ENCODE data around the gene CNNM1.

CNNM1 gene

DNA sequence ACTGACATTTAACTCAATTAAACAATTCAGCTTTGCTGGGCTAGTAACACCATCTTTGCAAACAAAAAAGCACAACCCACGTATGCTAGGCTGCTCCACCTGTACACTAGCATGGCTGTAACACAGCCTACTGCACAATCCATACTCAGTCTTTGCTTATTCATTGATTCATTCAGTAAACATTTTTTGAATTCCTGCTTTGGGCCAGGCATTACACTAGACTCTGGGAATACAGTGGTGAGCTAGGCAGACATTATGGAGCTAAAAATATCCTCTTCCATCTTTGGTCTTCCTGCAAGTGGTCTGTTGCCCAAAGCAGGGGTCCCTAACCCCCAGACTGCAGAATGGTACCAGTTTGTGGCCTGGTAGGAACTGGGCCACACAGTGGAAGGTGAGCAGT lies 9.9 kb downstream of the CNNM1 start:
- no peak for DNase-seq

DNA sequence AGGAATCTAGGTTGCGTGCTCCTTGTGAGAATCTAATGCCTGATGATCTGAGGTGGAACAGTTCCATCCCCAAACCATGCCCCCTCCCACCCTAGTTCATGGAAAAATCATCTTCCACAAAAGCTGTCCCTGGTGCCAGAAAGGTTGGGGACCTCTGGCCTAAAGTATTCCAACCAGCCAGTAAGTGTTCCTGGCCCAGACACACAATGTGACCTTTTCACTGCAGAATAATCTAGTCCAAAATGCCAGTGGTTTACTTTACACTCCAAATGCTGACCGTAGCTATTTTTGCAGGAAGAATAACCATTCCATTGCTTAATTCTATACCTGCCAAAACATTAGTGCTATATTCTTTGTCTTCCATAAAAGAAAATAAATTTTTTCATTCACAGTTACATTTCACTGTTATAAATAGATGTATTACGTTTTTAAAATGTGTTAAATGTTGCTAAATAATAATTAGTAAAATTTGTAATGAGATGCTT lies 10.4 kb downstream of the CNNM1 start:
- DNase-seq, result no peak

DNA sequence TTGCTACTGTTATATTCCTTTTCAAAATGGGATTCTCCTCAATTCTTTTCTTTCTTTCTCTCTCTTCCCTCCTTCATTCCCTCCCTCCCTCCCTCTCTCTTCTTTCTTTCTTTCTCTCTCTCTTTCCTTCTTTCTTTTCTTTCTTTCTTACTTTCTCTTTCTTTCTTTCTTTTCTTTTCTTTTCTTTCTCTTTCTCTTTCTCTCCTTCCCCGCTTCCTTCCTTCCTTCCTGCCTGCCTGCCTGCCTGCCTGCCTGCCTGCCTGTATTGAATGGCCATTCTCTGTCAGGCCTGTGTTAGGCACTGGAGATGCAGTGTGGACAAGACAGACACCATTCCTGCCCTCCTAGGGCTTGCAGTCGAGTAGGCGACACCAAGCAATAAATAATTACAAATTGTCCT lies 11.5 kb downstream of the CNNM1 start:
- DNase-seq, result no peak

DNA sequence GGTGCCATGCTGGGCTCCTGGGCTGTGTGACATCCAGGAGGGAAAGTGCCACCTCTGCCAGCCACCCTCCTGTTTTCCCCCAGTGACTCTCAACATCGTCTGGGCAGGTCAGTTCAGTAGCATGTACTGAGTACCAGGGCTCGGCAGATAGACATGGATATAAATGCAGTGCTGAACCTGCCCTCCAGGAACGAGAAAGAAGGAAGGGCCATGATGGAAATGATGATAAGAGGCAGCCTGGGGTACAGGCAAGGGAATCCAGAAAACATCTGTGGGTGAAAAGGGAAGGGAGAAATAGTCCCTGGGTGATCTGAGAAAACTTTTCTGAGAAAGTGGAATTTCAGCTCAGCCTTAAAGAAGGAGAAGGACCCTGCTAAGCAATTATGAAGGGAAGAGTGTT lies 12.1 kb downstream of the CNNM1 start:
- no peak for DNase-seq

DNA sequence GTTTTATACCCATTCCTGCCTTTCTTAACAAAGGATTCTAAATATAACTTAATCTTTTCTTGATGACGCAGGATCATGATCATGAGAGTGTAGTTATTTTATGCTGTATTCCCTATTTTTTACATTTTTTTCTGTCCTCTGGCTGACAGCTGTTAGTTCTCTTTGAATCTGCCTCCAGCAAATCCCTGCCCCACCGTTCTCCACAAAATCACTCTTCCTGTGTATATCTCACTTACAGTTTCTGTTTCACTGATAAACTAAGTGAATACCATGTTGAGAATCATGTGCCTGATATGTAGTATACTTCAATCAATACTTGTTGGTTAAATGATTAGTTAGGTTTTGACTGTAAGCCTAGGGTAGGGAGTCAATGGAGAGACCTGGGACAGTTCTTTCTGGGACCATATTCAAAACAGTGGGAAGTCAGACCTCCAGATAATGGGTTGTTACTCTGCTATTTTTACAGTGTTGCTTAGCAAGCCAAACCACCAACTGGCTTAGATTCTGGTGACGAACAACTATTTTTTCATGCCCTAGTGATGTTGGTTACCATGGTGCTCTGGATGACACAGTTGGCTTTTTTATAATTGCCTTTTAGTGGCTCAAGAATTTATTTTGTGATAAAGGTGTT lies 12.8 kb downstream of the CNNM1 start:
- DNase-seq, result no peak

DNA sequence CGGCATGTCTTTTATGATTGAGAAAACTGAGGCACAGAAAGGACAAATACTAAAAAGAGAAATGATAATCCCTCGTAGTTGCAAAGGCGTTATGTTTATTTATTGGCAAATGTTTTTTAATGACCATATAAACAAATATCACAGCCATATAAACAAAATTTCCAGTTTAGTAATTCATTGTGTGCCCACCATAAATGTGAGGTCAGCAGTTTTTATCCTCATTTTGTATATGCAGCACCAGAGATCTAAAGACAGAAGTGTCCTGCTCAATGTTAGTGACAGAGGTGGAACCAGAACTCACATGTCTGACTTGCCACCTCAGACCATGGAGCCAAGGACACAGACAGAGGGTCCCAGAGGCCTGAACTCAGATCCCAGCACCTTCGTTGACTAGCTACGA lies 14.1 kb downstream of the CNNM1 start:
- DNase-seq, result no peak

DNA sequence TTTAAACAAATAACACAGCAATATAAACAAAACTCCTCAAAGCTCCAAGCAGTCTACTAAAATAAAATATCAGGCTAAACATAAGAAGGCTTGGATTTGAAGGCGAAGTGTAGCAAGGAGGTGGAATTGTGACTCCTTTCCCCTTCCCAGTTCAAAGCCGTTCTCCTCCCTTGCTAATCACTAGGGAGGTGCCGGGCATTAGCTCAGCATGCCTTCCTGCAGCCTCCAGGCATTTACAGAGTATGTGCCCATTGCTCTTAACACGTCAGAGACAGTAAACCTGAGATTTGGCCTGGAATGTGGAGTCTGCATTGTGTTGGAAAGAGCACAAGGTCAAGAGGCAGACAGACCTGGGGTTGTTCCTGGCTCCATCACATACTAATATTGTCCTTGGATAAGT lies 15.6 kb downstream of the CNNM1 start:
- no peak for DNase-seq

DNA sequence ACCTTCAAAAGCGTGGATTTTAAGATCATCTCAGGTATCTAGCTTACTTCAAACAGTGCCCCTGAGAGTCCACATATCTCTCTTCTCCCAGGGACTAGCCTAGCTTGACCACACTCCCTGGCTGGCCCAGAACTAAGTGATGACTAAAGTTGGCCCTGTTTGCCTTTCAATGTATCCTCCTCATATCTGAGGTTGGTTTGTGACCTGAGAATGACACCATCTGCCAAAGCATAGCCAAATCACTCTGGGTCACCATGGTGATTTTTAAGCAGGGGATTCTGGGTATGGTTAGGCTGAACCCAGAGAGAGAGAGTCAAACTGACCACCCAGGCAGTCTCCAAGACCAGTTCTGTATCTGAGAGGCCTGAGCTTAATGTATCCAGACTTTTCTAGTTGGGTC lies 16.2 kb downstream of the CNNM1 start:
- no peak for DNase-seq

DNA sequence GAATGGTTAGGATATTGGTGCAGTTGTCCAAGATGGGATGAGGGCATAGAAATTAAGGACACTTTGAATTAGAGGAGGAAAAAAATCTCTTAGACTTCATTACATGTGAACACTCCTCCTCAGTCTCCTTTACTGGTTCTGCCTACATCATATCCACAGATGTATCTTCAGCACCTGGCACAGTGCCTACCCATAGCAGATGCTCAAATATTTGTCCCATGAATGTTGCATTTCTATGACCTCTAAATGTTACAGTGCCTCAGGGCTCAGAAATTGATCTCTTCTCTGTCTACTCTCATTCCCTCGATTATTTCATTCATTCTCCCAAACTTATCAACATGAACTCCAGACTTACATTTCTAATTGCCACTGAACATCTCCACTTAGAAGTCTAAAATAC lies 17.1 kb downstream of the CNNM1 start:
- DNase-seq, result no peak

DNA sequence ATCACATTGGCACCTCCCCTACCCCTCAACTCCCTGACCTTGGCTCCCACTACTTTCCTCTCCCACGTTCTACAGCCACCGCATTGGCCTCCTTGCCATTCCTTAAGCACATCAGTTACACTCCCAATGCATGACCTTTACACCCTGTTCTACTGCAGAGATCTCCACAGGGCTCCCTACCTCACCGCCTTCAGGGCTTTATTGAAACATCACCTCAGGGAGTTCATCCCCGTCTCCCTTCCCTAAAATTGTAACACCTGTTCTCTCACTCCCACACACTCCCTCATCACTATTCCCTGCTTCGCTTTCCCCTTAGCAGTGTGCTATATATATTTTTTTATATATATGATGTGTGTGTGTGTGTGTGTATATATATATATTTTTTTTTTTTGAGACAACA lies 18.5 kb downstream of the CNNM1 start:
- DNase-seq, result no peak

DNA sequence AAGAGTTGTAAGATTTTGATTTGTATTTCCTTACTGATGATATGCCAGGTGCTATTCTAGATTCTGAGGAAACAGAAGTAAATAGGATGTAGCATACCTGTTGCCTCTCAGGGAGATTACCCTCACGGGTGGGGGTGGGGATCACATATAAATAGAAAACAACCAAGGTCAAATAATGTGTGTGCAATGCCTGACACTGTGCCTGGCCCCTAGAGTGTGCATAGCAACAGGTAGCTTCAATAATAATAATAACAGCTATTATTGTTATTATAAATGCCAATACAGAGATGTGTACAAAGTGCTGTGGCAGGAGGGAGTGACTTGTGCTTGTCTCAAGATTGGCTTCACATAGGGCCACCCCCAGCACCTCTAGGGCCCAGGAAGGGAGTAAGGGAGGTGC lies 24.0 kb downstream of the CNNM1 start:
- no peak for DNase-seq

DNA sequence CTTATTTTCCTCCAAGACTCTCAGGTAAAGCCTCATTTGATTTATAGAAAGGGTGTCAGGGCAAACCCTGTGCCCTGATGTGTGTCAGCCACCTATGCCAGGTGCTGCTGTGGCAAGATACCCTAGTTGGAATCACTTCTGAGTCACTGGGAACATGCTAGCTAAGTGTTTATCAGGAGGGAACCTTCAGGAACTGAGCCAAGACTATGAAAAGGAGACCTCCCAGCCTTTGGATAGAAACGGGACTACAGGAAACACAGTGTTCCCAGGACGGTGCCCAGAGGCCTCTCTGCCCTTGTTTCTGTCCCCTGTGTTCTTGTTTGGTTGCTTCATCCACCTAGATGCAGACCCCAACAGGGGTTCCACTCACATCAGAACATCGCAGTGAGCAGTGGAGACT lies 28.5 kb downstream of the CNNM1 start:
- DNase-seq, result no peak

DNA sequence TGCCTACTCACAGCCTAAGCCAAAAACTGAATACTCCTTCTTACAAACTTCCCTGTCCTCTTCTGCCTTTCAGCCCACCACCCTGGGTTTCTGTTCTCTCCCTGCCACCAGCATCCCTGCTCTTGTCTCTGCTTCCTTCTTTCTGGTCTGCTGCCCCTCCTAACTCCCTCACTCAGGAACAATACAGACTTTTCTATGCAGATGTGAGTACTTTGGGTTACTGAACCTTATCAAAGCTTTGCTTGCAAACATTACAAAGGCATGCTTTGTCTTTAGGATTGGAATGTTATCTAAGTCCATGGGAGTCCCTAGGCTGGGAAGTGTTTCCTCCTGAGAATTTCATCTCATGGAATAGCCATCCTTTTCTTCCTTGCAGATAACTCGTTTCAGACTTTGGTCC lies 28.9 kb downstream of the CNNM1 start:
- DNase-seq, result no peak

DNA sequence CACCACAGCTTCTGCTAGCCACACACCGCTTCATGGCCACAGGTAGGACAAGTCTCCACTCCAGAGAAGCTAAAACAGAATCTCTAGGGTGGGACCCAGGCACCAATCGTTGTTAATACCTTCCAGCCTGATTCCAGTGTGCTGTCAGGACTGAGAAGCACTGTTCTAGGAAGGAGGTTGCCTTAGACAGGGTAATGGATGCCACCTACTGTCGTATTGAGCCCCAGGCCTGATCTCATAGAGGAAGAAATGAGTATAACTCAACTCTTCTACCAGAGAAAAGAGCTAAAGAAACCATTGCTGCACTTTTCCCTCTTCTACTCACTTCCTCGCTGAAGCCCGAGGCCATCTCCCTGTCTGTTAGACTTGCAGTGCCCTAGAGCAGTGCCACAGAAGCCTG lies 31.8 kb downstream of the CNNM1 start:
- DNase-seq, result no peak

DNA sequence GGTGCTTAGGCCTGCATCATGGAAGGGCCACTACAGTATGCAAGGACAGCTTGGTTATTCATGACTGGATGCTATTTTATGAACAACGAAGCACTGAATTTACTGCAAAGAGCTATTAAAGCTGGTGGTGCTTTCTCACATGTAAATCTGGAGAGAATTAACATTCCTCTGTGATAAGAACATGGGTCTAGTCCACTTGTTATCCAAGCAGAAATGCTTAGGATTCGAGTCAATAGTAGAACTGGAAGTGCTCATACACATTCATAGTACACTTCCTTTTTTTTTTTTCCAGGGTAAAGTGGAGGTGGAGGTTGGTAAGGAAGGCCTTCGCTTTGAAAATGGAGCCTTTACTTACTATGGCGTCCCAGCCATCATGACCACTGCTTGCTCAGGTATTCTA lies 35.0 kb downstream of the CNNM1 start:
- DNase-seq, result no peak

DNA sequence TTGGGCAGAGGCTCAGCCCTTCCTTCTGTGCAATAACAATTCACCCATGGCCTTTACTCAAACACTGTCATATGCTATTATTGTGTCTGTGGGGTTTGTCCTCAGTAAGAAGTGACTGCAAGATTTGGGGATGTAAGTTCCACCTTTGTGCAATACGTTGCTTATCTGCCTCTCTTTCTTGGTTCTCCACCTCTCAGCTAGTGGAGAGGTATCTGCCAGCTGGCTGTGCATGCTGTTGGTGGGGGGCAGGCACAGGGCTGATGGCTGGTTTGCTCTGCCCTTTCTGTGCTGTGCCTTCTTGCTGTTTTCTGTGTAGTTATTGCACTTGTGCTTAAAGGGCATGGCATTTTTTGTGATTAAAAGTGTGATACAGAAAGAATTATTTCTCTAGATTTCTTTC lies 36.2 kb downstream of the CNNM1 start:
- no peak for DNase-seq

DNA sequence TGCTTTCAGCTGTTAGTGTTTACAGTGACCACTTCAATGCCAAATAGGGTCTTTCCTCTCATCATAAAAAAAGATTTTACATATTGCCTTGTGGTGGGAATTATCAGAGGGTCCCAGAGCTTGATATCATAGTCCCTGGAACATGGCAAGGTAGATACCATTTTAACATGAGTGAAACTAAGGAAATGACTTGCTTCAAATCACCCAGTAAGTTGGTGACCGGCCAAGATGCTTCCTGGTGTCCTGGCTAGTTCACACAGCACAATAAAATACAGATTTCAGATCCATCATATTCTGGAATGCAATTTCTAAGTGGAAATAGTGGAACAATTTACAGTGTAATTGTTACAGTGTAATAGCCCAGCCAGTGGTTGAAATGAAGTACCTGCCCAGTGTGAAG lies 36.6 kb downstream of the CNNM1 start:
- DNase-seq, result no peak

DNA sequence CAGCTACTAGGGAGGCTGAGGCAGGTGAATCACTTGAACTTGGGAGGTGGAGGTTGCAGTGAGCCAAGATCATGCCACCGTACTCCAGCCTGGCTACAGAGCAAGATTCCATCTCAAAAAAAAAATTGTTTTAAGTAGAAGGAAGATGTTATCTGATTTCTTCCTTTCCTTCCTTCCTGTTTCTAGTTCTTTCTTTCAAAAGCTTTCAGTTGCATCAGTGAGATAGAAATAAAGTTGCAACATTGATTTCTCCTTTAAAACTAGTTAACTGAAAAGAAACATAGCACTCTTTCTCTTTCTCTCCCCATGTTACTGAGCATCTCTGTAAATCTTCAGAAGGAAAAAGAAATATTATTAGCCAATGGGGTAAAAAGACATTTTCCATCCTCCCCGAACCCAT lies 37.5 kb downstream of the CNNM1 start:
- no peak for DNase-seq

DNA sequence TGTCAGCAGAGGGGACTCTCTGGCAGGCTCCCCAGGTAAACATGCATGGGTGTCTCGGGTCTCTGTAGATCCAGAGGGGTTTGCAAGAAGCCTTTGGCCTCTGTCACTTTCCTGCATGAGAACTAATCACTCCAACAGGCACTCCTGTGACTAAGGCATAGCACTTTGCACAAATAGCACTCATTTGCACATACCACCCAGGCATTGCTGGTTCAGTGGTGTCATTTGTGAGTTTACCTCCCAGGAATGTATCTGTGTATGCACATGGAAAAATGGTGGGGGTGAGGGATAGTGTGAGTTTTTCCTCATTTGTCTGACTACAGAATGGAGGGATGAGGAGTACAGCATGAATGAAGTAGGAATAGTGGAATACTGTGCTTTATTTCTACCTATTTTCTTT lies 39.5 kb downstream of the CNNM1 start:
- DNase-seq, result no peak

DNA sequence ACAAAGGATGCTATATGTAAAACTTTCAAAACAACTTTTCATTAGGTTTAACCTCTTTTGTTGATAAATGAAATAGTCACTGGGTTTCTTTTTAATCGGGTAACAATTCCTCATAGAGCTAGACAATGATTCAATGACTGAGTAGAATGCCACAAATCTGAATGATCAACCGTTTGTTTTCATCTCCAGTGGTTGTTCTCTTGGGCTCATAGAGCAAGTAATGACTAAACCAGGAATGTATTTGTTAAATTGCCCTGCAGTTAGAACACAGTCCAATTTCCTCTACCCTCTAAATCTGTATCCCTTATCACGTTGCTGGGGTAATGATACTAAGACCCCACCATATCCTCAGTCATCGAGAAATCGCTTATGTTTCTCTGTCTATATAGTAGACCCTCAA lies 40.0 kb downstream of the CNNM1 start:
- no peak for DNase-seq

DNA sequence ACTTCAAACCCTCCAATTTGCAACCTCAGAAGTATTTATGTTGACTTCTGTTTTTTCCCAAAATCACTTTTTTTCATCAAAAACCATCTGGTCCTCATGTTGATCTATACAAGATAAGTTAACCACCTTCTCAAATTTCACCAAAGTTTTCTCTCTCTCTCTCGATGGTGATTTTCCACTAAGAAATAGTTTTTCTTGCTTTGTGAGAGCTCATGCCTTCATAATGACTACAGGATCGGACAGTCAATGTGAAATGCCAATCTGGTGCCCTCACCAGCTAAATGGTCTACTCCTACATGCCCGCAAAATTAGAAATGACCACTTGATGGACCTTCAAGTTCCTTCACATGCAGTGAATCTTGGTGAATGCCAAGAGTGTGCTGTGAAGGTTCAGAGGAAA lies 40.4 kb downstream of the CNNM1 start:
- DNase-seq, result no peak

DNA sequence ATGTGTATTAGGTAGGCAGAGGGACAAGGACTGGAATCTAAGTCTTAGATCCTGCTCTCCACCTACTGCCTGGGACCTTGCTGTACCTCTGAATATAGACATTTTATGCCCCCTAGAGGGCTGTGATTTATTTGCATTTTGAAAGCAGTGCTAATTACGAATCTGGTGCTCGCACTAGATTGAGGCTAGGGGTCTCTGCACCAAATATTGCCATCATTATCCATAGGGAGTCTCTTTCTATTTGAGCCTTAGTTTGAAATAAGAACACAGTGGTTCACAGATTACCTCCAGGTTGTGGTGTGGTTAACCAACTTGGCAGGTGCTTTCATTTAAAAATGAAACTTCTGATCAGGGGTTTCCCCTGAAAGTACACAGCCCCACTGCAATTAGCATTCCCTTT lies 41.8 kb downstream of the CNNM1 start:
- DNase-seq, result no peak

DNA sequence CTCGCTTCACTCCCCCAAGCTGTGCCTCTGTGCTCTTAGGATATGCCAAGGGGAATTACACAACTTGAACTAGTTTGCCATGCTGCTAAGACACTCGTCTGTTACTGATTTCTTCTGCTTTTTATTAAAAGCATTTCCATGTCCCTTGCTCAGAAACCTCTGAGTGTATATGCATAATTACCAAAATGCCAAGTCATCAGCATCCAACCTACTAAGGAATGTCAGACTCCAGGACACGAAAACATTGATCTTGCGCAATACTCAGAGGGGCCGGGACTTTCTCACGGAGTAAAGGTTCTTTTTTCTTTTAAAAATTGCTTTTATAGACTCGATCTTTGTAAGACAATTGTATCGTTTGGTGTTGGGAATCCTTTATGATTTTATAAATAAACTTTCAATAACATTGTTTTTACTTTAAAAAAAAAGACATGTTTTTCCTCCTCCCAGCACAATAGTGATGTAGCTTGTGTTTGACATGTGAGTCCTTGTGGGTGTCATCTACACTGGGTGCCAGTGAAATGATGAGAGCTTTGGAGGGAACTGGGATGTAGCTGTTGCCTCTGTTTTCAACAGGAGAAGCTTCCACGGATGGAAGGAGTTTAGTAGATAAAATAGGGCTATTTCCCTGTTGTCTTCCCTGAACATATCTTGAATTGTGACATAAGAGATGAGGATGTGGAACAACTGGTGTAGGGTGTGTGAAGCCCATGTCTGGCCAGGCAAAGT lies 43.6 kb downstream of the CNNM1 start:
- no peak for DNase-seq

DNA sequence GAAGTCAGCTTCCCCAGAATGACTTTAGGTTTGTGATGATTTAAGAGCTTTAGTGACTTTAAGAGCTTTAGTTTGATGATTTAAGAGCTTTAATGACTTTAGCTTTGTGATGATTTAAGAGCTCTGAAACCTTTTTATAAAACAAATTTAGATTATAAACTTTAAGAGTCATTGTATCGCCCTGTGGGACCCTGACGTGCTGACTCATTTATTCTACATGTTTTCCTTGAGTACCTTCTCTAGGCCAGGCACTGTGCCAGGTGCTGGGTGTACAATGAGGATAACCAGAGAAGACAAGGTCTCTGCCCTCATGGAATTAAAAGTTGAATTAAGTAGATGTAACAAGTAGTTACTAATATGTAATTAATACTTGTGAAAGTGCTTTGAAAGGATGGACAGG lies 45.4 kb downstream of the CNNM1 start:
- DNase-seq, result no peak

DNA sequence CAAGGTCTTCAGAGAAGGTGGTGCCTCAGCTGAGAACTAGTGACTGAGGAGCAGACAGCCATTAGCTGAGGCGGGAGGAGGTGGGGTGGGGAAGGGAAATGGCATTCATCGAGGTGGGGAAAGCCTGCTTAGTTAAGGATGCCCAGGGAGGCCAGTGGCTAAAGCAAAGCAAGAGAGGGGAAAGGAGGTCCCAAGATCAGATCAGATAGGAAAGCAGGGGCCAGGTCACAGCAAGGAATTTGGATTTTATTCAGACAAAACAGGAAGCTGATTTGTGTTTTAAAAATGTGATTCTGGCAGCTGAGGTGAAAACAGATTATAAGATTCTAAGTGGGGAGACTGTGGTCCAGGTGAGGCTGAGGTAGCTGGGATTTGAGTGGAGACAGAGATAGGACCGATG lies 45.8 kb downstream of the CNNM1 start:
- DNase-seq, result no peak

Data from activated T-cell treated with anti-CD3 and anti-CD28 coated beads, Interleukin-2, amount 50 U/mL, for 1 hour (primary cell).